Psoas muscle (tissue), 8 donors: ENCODE measurements around the gene CELF2. TPM values are rescaled to one million over a fixed set of nuclear protein-coding genes. Genes with fewer than 3 reads are reported as not detected.
"Not testable (repeated sequence)": the region's sequence is repeated elsewhere in the genome, so short reads cannot be mapped to it uniquely, and the experiment has no call there.

Source experiments
- ATAC-seq, 4 donors: fragments of 200-7000 bp; cut with Tn5 transposase; one replicate each; pipeline ENCODE4 v1.9.1; 2020; ENCODE audit warnings: moderate library complexity in 3 of 4, mild to moderate bottlenecking in 2 of 4
- DNase-seq, 2 donors: peaks; one replicate each; pipeline ENCODE4 v3.0.0-alpha.2; 2020
- H3K27ac ChIP-seq: fragments of 200-600 bp; one replicate; pipeline ENCODE4 v1.8.0; 2022
- H3K27me3 ChIP-seq, 3 donors: fragments of 200-600 bp in 1 of 3; one replicate each; pipeline versions ENCODE4 v1.6.1 to v1.8.0; 2013 to 2022; ENCODE audit warnings: low read length in 2 of 3, mild to moderate bottlenecking in 2 of 3, moderate library complexity in 1 of 3; ENCODE audit not compliant: insufficient read depth in 3 of 3
- H3K36me3 ChIP-seq, 2 donors: fragments of 200-600 bp in 1 of 2; one replicate each; pipeline versions ENCODE4 v1.6.1 to v1.8.0; 2013 to 2022; ENCODE audit warnings: low read depth in 1 of 2, mild to moderate bottlenecking in 1 of 2, moderate library complexity in 1 of 2; ENCODE audit not compliant: insufficient read depth in 1 of 2
- H3K4me1 ChIP-seq: fragments of 200-600 bp; one replicate; pipeline ENCODE4 v1.8.0; 2022
- H3K4me3 ChIP-seq: fragments of 200-600 bp; one replicate; pipeline ENCODE4 v1.8.0; 2022; ENCODE audit warnings: mild to moderate bottlenecking
- H3K9me3 ChIP-seq: fragments of 200-600 bp; one replicate; pipeline ENCODE4 v1.8.0; 2022
- CTCF ChIP-seq: fragments of 200-600 bp; IDR thresholded peaks from one replicate; pipeline ENCODE4 v1.8.0; 2022; ENCODE audit warnings: antibody characterized with exemption
- WGBS, 3 donors: extraction: QIAGEN DNeasy Blood & Tissue Kit; methylation state at CpG; one replicate each; pipeline versions ENCODE4 v1.1.6 to v1.1.7; 2013; 5-methylcytosine and 5-hydroxymethylcytosine counted together
- intact Hi-C, 2 donors: fragments of 100-400 bp; cut with DNase I; formaldehyde crosslinking; loops; one replicate each; pipeline versions ENCODE4 v1.11.0 to v1.14.2; 2022
- polyA plus RNA-seq, 3 donors: library from polyadenylated mRNA; stranded (reverse); fragments of 200-250 nt; gene quantifications; one replicate each; pipeline ENCODE4 v1.2.3, GENCODE V29; 2013
- total RNA-seq, 4 donors: library from RNA; stranded (reverse); fragmentation: NEBNext Ultra II Directional in 2 of 4; extraction: Animal tissue kit (Norgen Biotek cat#: 25700) in 2 of 4; gene quantifications; one replicate each; pipeline versions ENCODE4 v1.2.1 to v1.2.4, GENCODE V29; 2021 to 2023
- donor health status: healthy with polysubstance abuse.
- donor health status: DM: no; HTN: no; CAD: no; lungs with moderate emphysema.
- donor health status: Bipolar disorder and iron deficiency.
- donor health status: healthy.
- donor health status: DM: yes; HTN: yes; CAD: no.
- donor health status: DM: no; HTN: no; CAD: no.
- donor health status: DM: no; HTN: no; CAD: no.
- donor health status: DM: yes; HTN: yes; CAD: no.

CELF2 gene
- total and polyA plus RNA-seq, 7 donors, result 9.8 to 47.8 (median 29.0) TPM

GRCh38 chr10:11364241-11364640 lies 346.6 kb downstream of the CELF2 start:
- 79 to 90% (median 86%) methylated on average over 1 of the region's 1 CpG for WGBS, 3 donors
- no peak for DNase-seq
- no peaks in the 10 kb centered on the region for H3K9me3 ChIP-seq
- H3K27me3 ChIP-seq, result no peaks in the 10 kb centered on the region
- no peaks in the 10 kb centered on the region for H3K4me1 ChIP-seq
- H3K4me3 ChIP-seq, result no peak overlapping the region
- no peak for ATAC-seq
- no peaks in the 10 kb centered on the region for H3K36me3 ChIP-seq
- no peak overlapping the region for H3K27ac ChIP-seq
- no peak for TF ChIP-seq CTCF
- intact Hi-C loops, result no loop called here

- H3K9me3 ChIP-seq, ATAC-seq, intact Hi-C loops, H3K36me3 ChIP-seq, H3K27ac ChIP-seq, H3K4me3 ChIP-seq, H3K4me1 ChIP-seq, H3K27me3 ChIP-seq, DNase-seq: not testable (repeated sequence)
- 74 to 80% (median 76%) methylated on average over 4 of the region's 4 CpGs for WGBS, 3 donors
Observed at GRCh38 chr10:11366889-11367288, 349.2 kb downstream of the CELF2 start.

GRCh38 chr10:11367505-11367904 lies 349.8 kb downstream of the CELF2 start:
- no peak for TF ChIP-seq CTCF
- H3K27me3 ChIP-seq, result no peaks in the 10 kb centered on the region

GRCh38 chr10:11373717-11374171 lies 356.1 kb downstream of the CELF2 start:
- no peak for TF ChIP-seq CTCF
- no peak overlapping the region for H3K27ac ChIP-seq
- no peaks in the 10 kb centered on the region for H3K36me3 ChIP-seq
- H3K9me3 ChIP-seq, result no peaks in the 10 kb centered on the region
- H3K4me3 ChIP-seq, result no peak overlapping the region
- 78 to 85% (median 80%) methylated on average over 11 of the region's 11 CpGs for WGBS, 3 donors
- ATAC-seq (no peak), DNase-seq (no peak)
- intact Hi-C loops, result no loop called here
- H3K4me1 ChIP-seq, result no peaks in the 10 kb centered on the region
- peaks cover 0 to 8% (median 0%) of the 10 kb centered on the region in 3 donors for H3K27me3 ChIP-seq

More at GRCh38 chr10:11367505-11367904, 349.8 kb downstream of the CELF2 start:
- no peaks in the 10 kb centered on the region for H3K4me1 ChIP-seq
- no peak for ATAC-seq
- H3K9me3 ChIP-seq, result no peaks in the 10 kb centered on the region
- no peaks in the 10 kb centered on the region for H3K36me3 ChIP-seq
- intact Hi-C loops, result no loop called here
- H3K27ac ChIP-seq, result no peak overlapping the region
- no peak for DNase-seq
- WGBS, 3 donors, result 92 to 93% (median 92%) methylated on average over 9 of the region's 9 CpGs
- H3K4me3 ChIP-seq, result no peak overlapping the region

- DNase-seq (no peak), ATAC-seq (no peak)
- Histone ChIP-seq H3K4me3 (no peak overlapping the region), H3K36me3 (no peaks in the 10 kb centered on the region), H3K9me3 (no peaks in the 10 kb centered on the region), H3K4me1 (no peaks in the 10 kb centered on the region), H3K27me3 (peaks cover 0 to 8% (median 3%) of the 10 kb centered on the region in 3 donors), H3K27ac (no peak overlapping the region)
- 88 to 95% (median 94%) methylated on average over 3 of the region's 3 CpGs for WGBS, 3 donors
- no peak for TF ChIP-seq CTCF
- intact Hi-C loops, result no loop called here
Observed at GRCh38 chr10:11377267-11377666, 359.6 kb downstream of the CELF2 start.
